GM12878 (cell line): Measurements from ENCODE around the gene TMEM33. TPM values are rescaled to one million over a fixed set of nuclear protein-coding genes. Genes with fewer than 3 reads are reported as not detected.

Experiments
- ATAC-seq: fragments of 200-7000 bp; cut with Tn5 transposase; 3 replicates; pipeline ENCODE4 v1.9.1; 2020; ENCODE audit warnings: mild to moderate bottlenecking, moderate library complexity
- BruUV-seq: library from RNA; stranded (reverse); fragments of 400-500 nt; replicated peaks from 2 replicates; lab custom pipeline; 2021; lab: Mats Ljungman, UMichigan
- CTCF ChIA-PET: fragments of 300-600 bp; sonication (Branson Sonifier 250); formaldehyde crosslinking; extraction: SDS; loops from one replicate; lab custom pipeline; 2021; ENCODE audit warnings: inconsistent platforms; lab: Yijun Ruan, JAX
- POLR2A ChIA-PET: fragments of 350-600 bp; formaldehyde crosslinking; extraction: SDS; loops from one replicate; lab custom pipeline; 2021; ENCODE audit warnings: inconsistent platforms; lab: Charles Lee
- RAD21 ChIA-PET: fragments of 300-600 bp; sonication (Branson Sonifier 250); formaldehyde crosslinking; loops from one replicate; lab custom pipeline; 2023; ENCODE audit warnings: antibody characterized with exemption; ENCODE audit not compliant: unreplicated experiment; lab: Charles Lee
- SMC1A ChIA-PET: fragments of 300-600 bp; sonication (Branson Sonifier 250); formaldehyde crosslinking; loops from one replicate; lab custom pipeline; 2023; ENCODE audit not compliant: unreplicated experiment, uncharacterized antibody; lab: Charles Lee
- DNase-seq: peaks from one replicate; pipeline ENCODE4 v3.0.0-alpha.2; 2011; ENCODE audit warnings: low read depth, low spot score
- FAIRE-seq: peaks from 3 replicates; lab custom pipeline; 2011; peaks lifted over from hg19 to GRCh38; lab: Jason Lieb, UNC
- H2AFZ ChIP-seq: 2 replicates; pipeline ENCODE4 v1.6.0; 2011; ENCODE audit warnings: low read depth, low read length, control low read depth; ENCODE audit not compliant: control insufficient read depth
- H3K27ac ChIP-seq: 2 replicates; pipeline ENCODE4 v1.5.1; 2011; ENCODE audit warnings: control low read depth; ENCODE audit not compliant: control insufficient read depth, insufficient read depth
- H3K27me3 ChIP-seq, 2 experiments: replicated peaks in 1 of 2; 2 replicates each; pipeline versions ENCODE4 v1.6.0 to v1.6.1; 2011; ENCODE audit warnings: low read length in 1 of 2; ENCODE audit not compliant: control insufficient read depth in 2 of 2, insufficient read depth in 2 of 2
- H3K36me3 ChIP-seq, 2 experiments: 2 replicates each; pipeline ENCODE4 v1.5.1; 2011; ENCODE audit warnings: low read length in 1 of 2; ENCODE audit not compliant: control insufficient read depth in 2 of 2, insufficient read depth in 2 of 2
- H3K4me1 ChIP-seq: 2 replicates; pipeline ENCODE4 v1.6.1; 2011; ENCODE audit warnings: mild to moderate bottlenecking, low read length, moderate library complexity, mixed read lengths; ENCODE audit not compliant: control insufficient read depth, insufficient read depth
- H3K4me2 ChIP-seq: 2 replicates; pipeline ENCODE4 v1.6.0; 2011; ENCODE audit warnings: control low read depth; ENCODE audit not compliant: control insufficient read depth, insufficient read depth
- H3K4me3 ChIP-seq: fragments of 200-600 bp; sonication (generic); 2 replicates; pipeline ENCODE4 v1.5.1; 2016
- H3K79me2 ChIP-seq: 2 replicates; pipeline ENCODE4 v1.6.0; 2011; ENCODE audit warnings: low read length; ENCODE audit not compliant: control insufficient read depth, insufficient read depth
- H3K9ac ChIP-seq: 2 replicates; pipeline ENCODE4 v1.8.0; 2011; ENCODE audit warnings: low read length, control low read depth, mixed read lengths; ENCODE audit not compliant: control insufficient read depth, insufficient read depth
- H3K9me3 ChIP-seq: replicated peaks from 3 replicates; pipeline ENCODE4 v1.5.1; 2011; ENCODE audit warnings: mild to moderate bottlenecking, low read length; ENCODE audit not compliant: control insufficient read depth, insufficient read depth
- H4K20me1 ChIP-seq: 2 replicates; pipeline ENCODE4 v1.6.0; 2011; ENCODE audit not compliant: control insufficient read depth, insufficient read depth
- ATF2 ChIP-seq: IDR thresholded peaks from 2 replicates; pipeline ENCODE4 v1.6.1; 2012; ENCODE audit warnings: low read length, inconsistent platforms
- HDAC6 ChIP-seq: fragments of 200-600 bp; sonication (generic); IDR thresholded peaks from one replicate; pipeline ENCODE4 v1.8.0; 2017; ENCODE audit warnings: antibody characterized with exemption; ENCODE audit not compliant: unreplicated experiment
- NBN ChIP-seq: fragments of 450-650 bp; IDR thresholded peaks from 2 replicates; pipeline ENCODE4 v1.6.1; 2016
- NFIC ChIP-seq: IDR thresholded peaks from 2 replicates; pipeline ENCODE4 v1.6.1; 2012; ENCODE audit warnings: low read depth, mild to moderate bottlenecking, inconsistent platforms, low read length, moderate library complexity
- RELA ChIP-seq: fragments of 450-650 bp; IDR thresholded peaks from 2 replicates; pipeline ENCODE4 v1.8.0; 2014; ENCODE audit warnings: borderline replicate concordance; ENCODE audit not compliant: partially characterized antibody
- SUZ12 ChIP-seq: fragments of 200-600 bp; sonication (generic); IDR thresholded peaks from one replicate; pipeline ENCODE4 v1.6.1; 2018; ENCODE audit warnings: antibody characterized with exemption, mild to moderate bottlenecking; ENCODE audit not compliant: unreplicated experiment
- ZNF274 ChIP-seq: IDR thresholded peaks from one replicate; pipeline ENCODE4 v1.8.0; 2011; ENCODE audit not compliant: insufficient read length, insufficient read depth
- WGBS: methylation state at CpG from one replicate; pipeline ENCODE4 v1.1.6; 2016; ENCODE audit warnings: low lambda C conversion rate; ENCODE audit not compliant: insufficient replicate concordance, insufficient coverage; ENCODE audit errors: missing lambda C conversion rate; 5-methylcytosine and 5-hydroxymethylcytosine counted together
- in situ Hi-C: fragments of 300-500 bp; cut with MboI; formaldehyde crosslinking; loops from 9 replicates; pipeline ENCODE4 v1.14.3; 2018; ENCODE audit warnings: mixed read lengths
- intact Hi-C: fragments of 100-400 bp; cut with micrococcal nuclease; formaldehyde crosslinking; loops from one replicate; pipeline ENCODE4 v1.14.2; 2022; ENCODE audit not compliant: unreplicated experiment
- polyA plus RNA-seq, 11 experiments: library from polyadenylated mRNA; depleted of rRNA in 4 of 11; unstranded in 6 of 11; stranded (reverse) in 5 of 11; fragments of >200 nt; fragmentation: Nextera tagmentation in 4 of 11; fragmentation: Illumina TruSeq in 1 of 11; extraction: Ambion mirVana in 4 of 11; extraction: Trizol in 1 of 11; gene quantifications; 1 replicate in 1 of 11; 2 replicates in 10 of 11; pipeline versions ENCODE4 v1.2.1 to v1.2.3, GENCODE V29; 2011 to 2016; ENCODE audit warnings: inconsistent platforms in 2 of 11, missing spikeins in 2 of 11, low read depth in 1 of 11
- total RNA-seq, 4 experiments: library from RNA; depleted of rRNA in 3 of 4; stranded (reverse); fragments of >200 nt in 3 of 4; fragmentation: Illumina TruSeq in 1 of 4; extraction: Trizol in 1 of 4; gene quantifications; 2 replicates each; pipeline versions ENCODE4 v1.2.1 to v1.2.3, GENCODE V29; 2013 to 2021
- TF ChIP-seq, protein P1 (sequence below): IDR thresholded peaks from 2 replicates; pipeline ENCODE4 v1.6.1; 2011; ENCODE audit warnings: borderline replicate concordance, low read depth, mild to moderate bottlenecking, moderate library complexity, mixed read lengths, low read length; ENCODE audit not compliant: insufficient read depth; ENCODE audit errors: extremely low read length
- TF ChIP-seq, protein P2 (sequence below): fragments of 450-650 bp; formaldehyde crosslinking; IDR thresholded peaks from 2 replicates; pipeline ENCODE4 v1.4.0; 2022; ENCODE audit warnings: mild to moderate bottlenecking, moderate library complexity

The TMEM33 gene
- total and polyA plus RNA-seq, 10 of the 15 experiments (the other 5 are each of a cell fraction or from before 2014, with no cell fraction given) = 7.9 to 60.2 (median 33.4) TPM

DNA sequence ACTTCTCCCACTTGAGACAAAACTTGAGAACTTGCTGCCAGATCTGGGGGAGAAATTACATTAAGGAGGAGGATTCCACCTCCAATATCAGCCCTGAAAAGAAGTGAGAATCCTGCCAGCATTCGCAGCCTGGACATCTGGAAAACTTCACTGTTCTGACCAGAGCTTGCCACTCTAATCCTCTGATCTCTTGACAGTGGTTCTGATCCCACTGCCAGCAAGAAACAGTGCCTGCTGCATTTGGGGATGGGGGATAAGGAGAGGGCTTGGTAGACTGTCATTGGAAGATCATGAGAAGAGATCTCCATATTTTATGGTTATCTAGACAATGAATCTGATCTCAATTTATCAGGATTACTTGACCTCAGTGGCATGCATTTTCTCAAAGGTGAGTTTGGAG, 49.8 kb upstream of the TMEM33 start (continued):
- TF ChIP-seq, protein P1, sequence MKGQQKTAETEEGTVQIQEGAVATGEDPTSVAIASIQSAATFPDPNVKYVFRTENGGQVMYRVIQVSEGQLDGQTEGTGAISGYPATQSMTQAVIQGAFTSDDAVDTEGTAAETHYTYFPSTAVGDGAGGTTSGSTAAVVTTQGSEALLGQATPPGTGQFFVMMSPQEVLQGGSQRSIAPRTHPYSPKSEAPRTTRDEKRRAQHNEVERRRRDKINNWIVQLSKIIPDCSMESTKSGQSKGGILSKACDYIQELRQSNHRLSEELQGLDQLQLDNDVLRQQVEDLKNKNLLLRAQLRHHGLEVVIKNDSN = no peak
- no peak for TF ChIP-seq NFIC

- ChIA-PET SMC1A (interaction anchor here (0.8 to 3.4 kb wide), 12 partner anchors 12 to 608 kb away, joined by 3 to 22 read pairs (median 4); no protein-coding TSS in a partner anchor), CTCF (interaction anchor here (1.0 to 7.6 kb wide), 18 partner anchors 23 to 607 kb away, joined by 3 to 85 read pairs (median 4); no protein-coding TSS in a partner anchor), RAD21 (interaction anchor here (1.1 to 1.6 kb wide), 3 partner anchors 190 to 606 kb away, joined by 3 to 4 read pairs (median 3); no protein-coding TSS in a partner anchor), POLR2A (no interaction called here)
- ATAC-seq (no peak), FAIRE-seq (no peak), DNase-seq (no peak)
- intact Hi-C loops = no loop called here
- TF ChIP-seq ATF2 (no peak), NBN (no peak), ZNF274 (no peak), HDAC6 (no peak), RELA (no peak), SUZ12 (no peak)
- TF ChIP-seq, protein P2, sequence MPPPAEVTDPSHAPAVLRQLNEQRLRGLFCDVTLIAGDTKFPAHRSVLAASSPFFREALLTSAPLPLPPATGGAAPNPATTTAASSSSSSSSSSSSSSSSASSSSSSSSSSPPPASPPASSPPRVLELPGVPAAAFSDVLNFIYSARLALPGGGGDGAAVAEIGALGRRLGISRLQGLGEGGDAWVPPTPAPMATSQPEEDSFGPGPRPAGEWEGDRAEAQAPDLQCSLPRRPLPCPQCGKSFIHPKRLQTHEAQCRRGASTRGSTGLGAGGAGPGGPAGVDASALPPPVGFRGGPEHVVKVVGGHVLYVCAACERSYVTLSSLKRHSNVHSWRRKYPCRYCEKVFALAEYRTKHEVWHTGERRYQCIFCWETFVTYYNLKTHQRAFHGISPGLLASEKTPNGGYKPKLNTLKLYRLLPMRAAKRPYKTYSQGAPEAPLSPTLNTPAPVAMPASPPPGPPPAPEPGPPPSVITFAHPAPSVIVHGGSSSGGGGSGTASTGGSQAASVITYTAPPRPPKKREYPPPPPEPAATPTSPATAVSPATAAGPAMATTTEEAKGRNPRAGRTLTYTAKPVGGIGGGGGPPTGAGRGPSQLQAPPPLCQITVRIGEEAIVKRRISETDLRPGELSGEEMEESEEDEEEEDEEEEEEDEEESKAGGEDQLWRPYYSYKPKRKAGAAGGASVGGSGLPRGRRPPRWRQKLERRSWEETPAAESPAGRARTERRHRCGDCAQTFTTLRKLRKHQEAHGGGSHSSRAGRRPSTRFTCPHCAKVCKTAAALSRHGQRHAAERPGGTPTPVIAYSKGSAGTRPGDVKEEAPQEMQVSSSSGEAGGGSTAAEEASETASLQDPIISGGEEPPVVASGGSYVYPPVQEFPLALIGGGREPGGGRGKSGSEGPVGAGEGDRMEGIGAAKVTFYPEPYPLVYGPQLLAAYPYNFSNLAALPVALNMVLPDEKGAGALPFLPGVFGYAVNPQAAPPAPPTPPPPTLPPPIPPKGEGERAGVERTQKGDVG (CRISPR knock-in tag) = no peak
- H3K4me2 ChIP-seq = no peak overlapping the region
- H4K20me1 ChIP-seq = no peaks in the 10 kb centered on the region
- H3K4me1 ChIP-seq = no peaks in the 10 kb centered on the region
- no peak overlapping the region for H3K27ac ChIP-seq
- H3K36me3 ChIP-seq = no peaks in the 10 kb centered on the region
- BruUV-seq = no TSS peak
- peaks cover 2 to 3% of the 10 kb centered on the region in 2 experiments; a peak in 3 of 4 replicates for H3K27me3 ChIP-seq
- no peak overlapping the region for H3K9ac ChIP-seq
- H3K4me3 ChIP-seq = no peak overlapping the region
- in situ Hi-C loops = loop anchor here (5.0 kb wide), 2 partner anchors 195 to 605 kb away; no protein-coding TSS in a partner anchor
- no peak overlapping the region for H2AFZ ChIP-seq
- 0% methylated on average over 2 of the region's 2 CpGs for whole genome bisulfite sequencing
- H3K79me2 ChIP-seq = no peaks in the 10 kb centered on the region
- H3K9me3 ChIP-seq = no peaks in the 10 kb centered on the region
These were observed 48.0 kb upstream of the TMEM33 start for GRCh38 chr4:41887277-41887676.
